HUDEP-2 (cell line): ENCODE measurements around the gene NDRG3.

ENCODE experiments used
- DNase-seq, 76 experiments: peaks; one replicate each; lab custom pipeline; 2025; ENCODE audit not compliant: unreplicated experiment in 76 of 76; lab: John Stamatoyannopoulos, UW

Gene NDRG3

DNA sequence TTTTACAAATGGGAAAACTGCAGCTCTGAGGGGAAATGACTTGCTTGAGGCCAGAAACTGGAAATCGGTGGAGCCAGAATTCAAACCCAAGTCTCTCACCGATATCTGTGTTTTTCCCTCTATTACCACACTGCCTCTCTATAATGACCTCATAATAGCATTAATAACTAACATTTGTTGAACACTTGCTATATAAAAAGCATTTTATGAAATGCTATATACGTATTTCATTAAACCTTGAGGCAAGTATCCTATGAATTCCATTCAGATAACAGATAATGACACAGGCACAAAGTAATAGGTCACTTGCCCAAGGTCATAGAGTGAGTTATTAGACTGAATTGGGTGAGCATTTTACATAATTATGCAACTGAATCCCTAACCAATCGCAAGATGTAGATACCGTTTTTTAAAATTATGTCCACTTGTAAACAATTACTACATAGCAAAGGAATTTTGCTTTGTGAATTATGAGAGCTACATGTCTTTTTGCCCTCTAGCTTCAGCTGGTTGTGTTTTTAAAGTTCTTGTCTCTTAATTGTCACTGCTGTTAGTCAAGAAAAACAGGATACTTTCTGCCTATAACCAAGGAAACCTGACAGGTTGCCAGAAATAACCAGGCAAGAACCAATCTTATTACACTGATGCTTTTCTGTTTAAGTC is 23.0 kb upstream of the NDRG3 start:
- no peak for DNase-seq

DNA sequence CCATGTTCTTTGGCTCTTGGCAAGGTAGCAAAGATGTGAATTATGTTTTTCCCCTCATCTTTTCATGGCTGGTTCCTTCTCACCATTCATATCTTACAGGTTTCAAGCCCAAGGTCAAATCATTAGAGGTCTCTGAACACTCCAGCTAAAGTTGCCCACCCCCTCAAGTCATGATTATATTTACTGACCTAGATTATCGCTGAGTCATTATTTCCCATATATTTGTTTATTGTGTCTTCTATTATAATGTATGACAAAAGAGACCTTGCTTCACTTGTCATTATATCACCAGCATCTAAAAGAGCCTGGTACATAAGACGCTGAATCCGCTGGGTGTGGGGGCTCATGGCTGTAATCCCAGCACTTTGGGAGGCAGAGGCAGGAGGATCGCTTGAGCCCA is 15.2 kb upstream of the NDRG3 start:
- no peak for DNase-seq

DNA sequence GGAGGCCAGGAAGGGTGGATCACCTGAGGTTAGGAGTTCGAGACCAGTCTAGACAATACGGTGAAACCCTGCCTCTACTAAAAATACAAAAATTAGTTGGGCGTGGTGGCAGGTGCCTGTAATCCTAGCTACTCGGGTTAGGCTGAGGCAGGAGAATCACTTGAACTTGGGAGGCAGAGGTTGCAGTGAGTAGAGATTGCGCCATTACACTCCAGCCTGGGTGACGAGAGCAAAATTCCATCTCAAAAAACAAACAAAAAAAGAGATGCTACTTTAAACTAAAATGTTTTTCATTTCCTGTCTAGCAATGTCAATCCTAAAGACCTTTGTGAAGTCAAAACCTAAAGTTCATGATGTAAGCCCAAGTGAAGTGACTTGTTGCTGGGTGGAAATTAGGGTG is 14.8 kb upstream of the NDRG3 start:
- no peak for DNase-seq

DNA sequence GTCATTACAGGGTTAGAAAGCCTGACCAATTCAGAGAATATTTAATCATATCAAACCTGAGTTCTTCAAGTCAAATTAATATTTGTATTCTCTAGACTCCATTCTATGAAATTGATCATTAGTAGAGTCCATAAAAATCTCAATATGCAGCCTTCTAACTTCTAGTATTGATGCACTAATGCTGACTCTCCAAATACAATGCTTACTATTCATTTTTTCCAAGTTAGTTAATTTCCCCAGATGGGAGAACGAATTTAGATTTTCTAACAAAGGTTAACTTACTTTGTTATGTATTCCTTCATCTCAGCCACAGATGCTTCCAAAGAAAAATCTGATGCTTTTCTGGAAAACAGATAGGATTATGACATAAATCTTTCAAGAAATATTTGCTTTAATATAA is 12.4 kb upstream of the NDRG3 start:
- DNase-seq, result no peak

DNA sequence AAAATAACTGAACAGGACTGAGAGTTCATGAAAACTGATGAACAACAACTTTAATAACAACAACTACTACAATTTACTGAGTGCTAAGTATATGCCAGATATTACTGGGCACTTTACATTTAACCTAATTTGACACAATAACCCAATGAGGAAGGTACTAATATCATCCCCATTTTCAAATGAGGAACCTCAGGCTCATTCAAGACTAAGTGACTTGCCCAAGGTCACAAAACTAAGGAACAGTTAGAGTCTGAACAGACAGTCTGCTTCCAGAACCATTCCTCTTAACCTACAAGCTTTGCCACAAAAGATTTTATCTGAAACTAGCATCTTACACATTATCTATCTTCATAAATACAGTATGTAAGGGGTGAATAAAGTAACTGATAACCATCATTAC is 10.6 kb upstream of the NDRG3 start:
- DNase-seq, result no peak

DNA sequence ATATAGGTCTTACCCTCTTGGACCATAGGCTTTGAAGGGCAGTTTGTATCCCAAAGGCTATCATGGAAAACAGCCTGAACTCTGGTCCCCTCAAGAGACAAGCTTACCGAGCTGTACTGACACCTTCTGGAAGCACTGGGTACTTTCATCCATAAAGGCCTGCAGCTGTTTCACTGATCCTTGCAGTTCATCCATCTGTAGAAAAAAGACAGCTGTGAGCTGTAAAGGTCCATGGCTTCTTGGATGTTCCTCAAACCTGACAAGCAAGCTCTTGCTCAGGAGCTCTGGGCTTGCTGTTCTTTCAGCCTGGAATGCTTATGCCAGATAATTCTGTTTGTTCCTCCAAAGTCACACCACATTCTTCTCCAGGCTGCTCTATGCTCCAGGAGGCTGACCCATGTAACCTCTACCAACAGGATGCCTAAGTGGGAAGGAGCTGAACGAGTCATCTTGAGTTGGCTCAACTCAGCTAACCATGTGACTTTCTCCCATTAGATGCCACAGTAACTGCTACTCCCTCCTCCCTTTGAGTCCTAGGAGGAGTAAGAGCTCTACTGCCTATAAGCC is 8.8 kb upstream of the NDRG3 start:
- peak in 31 of 76 experiments; percentile 3 to 66 (median 32) for DNase-seq

DNA sequence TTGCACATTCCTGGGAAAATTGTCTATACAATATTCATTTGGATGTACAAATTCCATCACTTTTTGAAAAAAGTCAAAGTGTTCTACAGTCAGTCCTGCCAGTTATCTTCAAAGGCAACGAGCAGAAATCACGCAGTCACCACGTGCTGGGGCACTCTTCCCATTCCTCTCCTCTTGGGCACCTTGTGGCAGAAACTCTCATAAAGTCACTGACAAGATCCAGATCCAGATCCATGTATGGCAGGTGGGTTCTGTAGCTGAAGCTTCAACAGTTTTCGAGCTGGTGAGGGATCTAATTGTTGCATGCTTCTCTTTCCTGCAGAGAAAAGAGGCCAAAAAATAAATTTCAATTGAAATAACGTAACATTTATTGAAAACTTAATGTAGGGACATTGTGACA is 6.7 kb upstream of the NDRG3 start:
- no peak for DNase-seq

DNA sequence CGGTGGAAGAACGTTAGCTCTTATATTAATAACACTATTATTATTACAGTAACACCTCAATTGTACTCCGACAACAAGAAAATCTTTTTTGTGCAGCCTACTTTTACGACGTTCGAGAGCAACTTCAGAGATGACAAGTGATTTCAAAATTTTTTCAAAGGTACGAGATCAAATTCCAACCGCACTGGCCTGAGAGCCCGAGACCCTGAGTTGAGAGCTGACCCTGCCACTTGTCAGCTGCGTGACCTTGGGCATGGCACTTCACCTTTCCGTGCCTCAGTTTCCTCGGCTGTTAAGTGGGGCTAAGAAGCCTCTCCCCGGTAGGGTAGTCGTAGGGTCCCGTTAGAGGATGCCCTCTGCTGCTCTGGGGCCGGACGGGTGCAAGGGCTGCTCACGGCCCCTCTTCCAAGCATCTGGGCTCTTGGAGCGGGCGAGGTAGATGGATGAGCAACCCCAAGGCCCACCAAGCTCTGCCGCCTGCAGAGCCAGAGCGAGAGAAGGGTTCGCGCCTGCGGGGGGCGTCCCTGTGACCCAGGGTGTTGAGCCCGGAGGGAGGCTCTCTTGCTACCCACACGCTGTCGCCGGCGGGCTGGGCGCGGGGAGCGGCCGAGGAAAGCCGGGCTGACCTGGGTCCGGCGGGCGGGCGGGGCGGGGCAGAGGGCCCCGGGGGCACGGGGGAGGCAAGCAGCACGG is 510 bp downstream of the NDRG3 start:
- peak in 4 of 76 experiments; percentile 3 to 43 (median 30) for DNase-seq

DNA sequence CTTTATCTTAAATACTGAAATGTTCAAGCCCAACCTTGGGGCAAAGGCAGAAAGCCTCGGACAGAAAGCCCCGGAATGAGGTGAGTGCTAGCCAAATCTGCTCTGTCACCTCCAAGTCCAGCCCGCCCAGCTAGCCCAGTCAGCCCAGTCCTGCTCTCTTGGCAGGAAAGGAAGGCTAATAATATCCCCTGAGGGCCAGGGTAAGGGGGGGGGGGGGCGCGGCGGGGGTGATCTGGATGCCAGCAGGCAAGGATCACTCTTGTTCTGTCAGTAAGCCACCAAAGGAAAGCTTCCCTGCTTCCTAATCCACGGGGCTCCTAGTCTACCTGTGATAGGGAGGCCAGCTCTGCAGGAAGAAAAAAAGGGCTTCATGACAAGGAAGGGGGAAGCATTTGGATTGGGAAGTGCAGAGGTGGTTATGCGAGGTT is 1.1 kb downstream of the NDRG3 start:
- peak in 1 of 76 experiments; percentile 21 for DNase-seq

DNA sequence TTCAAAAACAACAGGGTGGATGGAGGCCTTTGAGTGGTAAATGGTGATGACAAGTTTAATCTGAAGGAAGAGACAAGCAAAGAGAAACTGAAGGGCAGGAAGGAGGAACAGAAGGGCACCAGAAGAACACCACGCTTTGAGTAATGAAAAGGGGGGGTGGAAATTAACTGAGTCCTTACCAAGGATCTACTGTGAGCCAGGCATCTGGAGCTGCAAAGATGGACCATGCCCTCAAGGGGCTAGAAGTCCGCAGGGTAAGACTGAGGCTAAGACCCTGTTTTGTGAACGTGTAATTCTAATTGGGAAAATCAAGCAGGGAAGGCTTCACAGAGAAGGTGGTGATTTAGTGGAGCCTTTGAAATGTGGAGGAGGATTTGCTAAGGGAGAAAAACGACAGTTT is 1.6 kb downstream of the NDRG3 start:
- DNase-seq, result no peak

DNA sequence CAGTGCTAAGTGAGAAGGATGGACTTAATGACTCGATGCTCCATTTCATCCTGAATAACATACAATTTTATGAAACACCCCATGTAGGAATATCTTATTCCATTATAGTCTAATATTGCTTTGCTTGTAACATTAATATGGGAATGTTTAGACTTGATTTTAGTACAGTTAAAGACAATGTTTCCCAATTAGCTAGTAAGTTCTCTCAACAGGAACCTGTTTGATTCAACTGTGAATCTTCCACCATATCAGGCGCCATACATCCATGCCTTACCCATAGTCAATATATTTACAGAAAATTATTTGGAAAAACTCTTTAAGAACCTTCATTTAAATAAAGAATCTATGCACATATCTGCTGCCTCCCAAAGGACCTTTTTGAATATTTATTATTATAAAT is 3.3 kb downstream of the NDRG3 start:
- DNase-seq, result no peak

DNA sequence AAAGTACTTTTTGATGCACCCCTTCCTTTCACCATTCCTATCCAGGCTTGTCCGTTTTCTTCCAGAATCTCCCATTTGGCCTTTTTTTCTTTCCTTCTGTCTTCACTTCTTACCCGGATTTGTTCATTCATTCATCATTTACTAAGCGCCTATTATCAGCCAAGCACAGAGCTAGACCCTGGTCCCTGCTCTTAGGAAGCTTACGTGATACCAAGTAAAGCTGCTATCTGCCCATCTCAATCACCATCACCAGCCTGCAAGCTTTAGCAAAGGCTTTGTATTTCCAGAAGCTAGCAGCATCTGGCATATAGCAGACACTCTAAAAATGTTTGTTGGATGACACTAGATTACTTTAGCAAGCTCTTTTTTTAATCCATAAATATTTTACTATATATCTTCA is 4.8 kb downstream of the NDRG3 start:
- no peak for DNase-seq

DNA sequence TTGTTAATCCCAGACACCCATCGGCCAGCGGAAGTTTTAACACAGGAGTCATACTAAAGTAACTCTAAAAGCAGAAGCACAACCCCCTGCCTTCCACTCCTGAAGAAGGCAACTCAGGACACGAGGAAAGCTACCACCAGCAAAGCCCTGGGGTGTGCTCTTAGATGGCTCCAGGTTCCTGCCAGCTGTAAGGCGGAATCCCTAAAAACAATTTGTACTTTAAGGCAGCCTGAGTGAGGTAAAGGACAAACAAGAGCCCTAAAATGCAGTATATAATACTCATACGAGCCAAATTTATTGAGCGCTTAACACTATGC is 8.7 kb downstream of the NDRG3 start:
- DNase-seq, result no peak

DNA sequence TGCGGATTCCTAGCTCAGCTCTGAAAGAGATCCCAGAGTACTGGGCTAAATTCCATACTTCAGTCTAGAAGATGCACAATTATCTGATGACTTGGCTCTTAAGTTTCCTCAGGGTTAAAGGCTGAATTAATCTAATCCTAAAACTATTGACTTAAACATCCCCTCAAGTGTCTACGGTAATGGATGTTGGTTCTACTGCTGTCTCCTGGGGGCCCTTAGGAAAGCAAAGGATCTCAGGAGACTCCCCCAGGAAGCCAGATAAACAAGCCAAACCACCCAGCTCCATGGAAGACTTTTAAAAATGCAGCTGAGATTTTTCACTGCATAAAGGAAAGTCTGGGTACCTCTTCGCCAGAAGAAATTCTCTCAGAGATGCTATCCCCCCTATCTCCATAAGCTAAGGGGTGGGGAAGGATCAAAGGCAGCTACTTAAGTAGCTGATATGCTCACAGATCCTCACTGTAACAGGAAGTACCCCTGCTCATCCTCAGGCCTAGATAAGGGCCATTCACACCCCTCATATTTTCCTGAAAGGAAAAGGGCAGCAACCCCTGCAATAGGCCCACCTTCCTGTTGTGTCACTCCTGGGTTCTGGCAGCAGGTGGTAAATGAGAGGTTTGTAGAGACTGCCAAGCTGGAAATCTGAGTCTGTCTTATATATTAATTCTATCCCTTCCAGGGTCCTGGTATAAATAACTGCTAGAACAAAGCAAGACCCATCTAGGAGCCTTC is 9.3 kb downstream of the NDRG3 start:
- DNase-seq, result no peak

DNA sequence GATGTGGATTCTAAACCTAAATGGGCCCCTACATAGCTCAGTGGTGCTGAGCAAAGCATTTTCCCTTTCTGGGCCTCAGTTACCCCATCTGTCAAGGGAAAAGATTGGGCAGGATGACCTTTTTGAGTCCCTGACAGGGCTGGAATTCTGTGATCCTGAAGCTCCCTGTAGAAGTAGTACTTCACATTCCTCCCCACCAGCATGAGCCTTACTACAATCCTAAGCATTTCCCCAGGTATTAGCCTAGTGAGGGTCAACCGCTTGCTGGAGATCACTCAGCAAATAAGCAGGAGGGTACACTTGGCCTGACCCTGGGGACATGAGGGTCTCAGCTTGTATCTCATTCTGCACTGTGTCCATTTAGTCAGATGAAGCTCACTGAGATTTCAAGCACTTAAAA is 13.4 kb downstream of the NDRG3 start:
- DNase-seq, result no peak

DNA sequence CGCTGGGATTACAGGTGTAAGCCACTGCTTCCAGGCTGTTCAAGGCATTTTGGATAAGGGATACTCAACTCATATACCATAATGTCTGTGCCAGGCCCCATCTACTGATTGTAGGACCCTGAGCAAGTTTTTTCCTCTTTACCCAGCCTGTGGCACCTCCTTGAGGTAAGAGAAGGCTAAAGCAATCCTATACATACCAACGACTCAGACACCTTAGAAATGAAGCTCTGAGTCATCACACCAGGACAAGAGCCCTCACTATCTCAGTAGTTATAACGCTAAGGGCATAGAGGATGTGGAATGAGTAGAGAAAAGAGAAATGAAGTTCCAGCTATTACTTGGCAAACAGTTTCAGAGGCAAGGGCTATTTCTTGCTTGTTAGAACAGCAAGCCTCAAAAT is 16.9 kb downstream of the NDRG3 start:
- DNase-seq, result no peak

DNA sequence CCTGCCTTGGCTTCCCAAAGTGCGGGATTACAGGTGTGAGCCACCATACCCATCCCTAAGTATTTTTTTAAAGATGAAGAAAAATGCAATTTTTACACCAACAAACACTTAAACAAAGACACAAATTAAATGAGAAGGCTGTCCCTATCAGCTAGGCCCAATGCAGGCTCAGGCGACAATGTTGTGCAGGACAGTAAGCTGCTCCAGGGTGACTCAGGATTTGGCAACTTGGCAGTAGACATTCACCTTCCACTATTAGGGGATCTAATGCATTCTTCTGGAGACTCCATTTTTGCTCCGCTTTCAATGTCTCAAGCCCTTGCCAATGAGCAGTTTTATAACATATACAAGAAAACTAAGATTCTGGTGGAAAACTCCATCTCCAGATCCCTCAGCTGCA is 19.7 kb downstream of the NDRG3 start:
- no peak for DNase-seq

DNA sequence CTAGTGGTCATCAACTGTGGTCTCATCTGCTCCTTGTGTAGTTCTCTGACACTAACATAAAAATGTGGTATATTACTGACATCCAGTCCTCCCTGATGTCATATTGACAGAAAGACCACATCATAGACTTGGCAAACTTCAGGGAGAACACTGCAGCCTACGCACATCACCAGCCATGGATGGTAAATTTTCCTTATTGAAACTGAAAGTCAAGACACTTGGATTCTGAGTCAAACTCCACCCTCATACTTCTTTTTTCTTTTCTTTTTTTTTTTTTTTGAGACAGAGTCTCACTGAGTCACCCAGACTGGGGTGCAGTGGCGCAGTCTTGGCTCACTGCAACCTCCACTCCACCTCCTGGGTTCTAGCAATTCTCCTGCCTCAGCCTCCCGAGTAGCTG is 25.4 kb downstream of the NDRG3 start:
- DNase-seq, result no peak

DNA sequence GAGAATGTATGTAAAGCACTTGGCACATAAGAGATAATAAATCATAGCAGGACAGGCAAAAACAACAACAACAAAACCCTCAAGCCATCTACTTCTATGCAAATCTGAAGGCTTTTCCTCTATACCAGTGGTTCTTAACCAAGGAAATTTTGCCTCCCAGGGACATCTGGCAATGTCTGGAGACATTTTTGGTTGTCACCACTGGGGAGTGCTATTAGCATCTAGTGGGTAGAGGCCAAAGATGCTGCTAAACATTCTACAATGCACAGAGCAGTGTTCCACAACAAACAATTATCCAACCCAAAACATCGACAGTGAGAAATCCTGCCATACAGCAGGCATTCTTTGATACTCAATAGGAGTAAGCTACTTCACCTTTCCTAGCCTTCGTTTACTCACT is 28.2 kb downstream of the NDRG3 start:
- DNase-seq, result peak in 10 of 76 experiments; percentile 8 to 24 (median 14)

DNA sequence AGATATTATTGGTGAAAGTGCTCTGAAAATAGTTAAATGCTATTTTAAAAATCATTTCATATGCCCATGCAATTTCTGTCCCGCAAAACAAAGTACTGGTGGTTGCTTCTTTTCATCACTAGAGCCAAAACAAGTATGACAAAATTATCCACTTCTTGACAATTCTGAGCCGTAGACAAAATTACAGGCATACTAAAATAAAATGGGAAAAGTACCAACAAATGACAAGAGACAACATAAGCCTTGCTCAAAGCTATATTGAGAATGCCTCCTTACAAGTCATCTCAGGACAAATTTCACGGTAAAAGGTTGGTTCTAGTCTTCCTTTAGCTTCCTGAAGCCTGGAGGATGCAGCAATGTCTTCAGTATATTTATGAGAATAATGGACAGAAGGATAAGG is 28.9 kb downstream of the NDRG3 start:
- DNase-seq, result no peak

DNA sequence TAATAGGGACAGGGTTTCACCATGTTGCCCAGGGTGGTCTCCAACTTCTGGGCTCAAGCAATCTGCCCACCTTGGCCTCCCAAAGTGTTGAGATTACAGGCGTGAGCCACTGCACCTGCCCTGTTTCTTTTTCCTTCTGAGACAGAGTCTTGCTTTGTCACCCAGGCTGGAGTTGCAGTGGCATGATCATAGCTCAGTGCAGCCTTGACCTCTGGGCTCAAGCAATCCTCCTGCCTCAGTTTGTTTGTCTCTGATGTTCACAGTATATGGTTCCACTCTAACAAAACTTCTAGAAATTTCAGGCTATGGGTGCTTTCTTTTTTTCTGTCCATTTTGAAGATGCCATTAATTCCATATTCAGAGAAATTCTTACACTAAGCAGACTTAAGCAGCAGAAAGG is 33.1 kb downstream of the NDRG3 start:
- DNase-seq, result no peak

DNA sequence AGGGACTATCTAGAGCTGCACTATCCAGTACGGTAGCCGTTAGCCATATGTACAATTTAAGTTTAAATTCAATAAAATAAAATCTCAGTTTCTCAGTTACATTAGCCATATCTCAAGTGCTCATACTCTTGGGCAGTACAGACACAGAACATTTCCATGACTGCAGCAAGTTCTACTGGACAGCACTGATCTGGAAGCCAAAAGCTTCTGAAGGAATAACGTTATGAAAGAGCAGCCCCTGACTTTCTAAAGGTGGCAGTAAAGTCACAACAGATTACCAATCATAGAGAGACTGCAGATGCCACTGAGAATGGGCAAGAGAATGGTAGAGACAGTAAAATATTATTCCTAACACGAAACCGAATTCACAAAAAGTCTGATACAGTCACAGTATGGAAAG is 36.8 kb downstream of the NDRG3 start:
- DNase-seq, result no peak
